A549 (cell line): ENCODE data around the gene SEMA4A.

Source experiments
- CTCF ChIP-seq: fragments of >200 bp; sonication (Bioruptor Twin); formaldehyde crosslinking; IDR thresholded peaks from 3 replicates; pipeline ENCODE4 v1.5.1; 2016
- EP300 ChIP-seq, 2 experiments: fragments of >200 bp; sonication (Bioruptor Twin); formaldehyde crosslinking; IDR thresholded peaks; 2 replicates in 1 of 2; 3 replicates in 1 of 2; pipeline ENCODE4 v1.6.1; 2016 to 2017
- FOXS1 ChIP-seq: fragments of 250-450 bp; sonication (Bioruptor Pico); IDR thresholded peaks from 2 replicates; pipeline ENCODE4 v1.5.0; 2020; ENCODE audit warnings: mild to moderate bottlenecking, moderate library complexity
- JUN ChIP-seq, 2 experiments: fragments of >200 bp; sonication (Bioruptor Twin); formaldehyde crosslinking; IDR thresholded peaks; 2 replicates in 1 of 2; 3 replicates in 1 of 2; pipeline ENCODE4 v1.6.1; 2016 to 2017
- MAZ ChIP-seq: fragments of 150-350 bp; IDR thresholded peaks from 2 replicates; pipeline ENCODE4 v1.6.1; 2014; ENCODE audit warnings: antibody characterized with exemption, low read depth, low read length, borderline replicate concordance
- MYC ChIP-seq: IDR thresholded peaks from 2 replicates; pipeline ENCODE4 v1.6.1; 2012; ENCODE audit warnings: mild to moderate bottlenecking, inconsistent platforms, low read length, improper control_type of control experiment, borderline replicate concordance
- POLR2A ChIP-seq: IDR thresholded peaks from 2 replicates; pipeline ENCODE4 v1.6.1; 2012; ENCODE audit warnings: mild to moderate bottlenecking, low read length
- RAD21 ChIP-seq, 2 experiments: fragments of >200 bp in 1 of 2; sonication (Bioruptor Twin) in 1 of 2; formaldehyde crosslinking in 1 of 2; IDR thresholded peaks in 1 of 2; conservative IDR thresholded peaks in 1 of 2; 2 replicates in 1 of 2; 3 replicates in 1 of 2; pipeline ENCODE4 v1.6.1; 2012 to 2018; ENCODE audit warnings: inconsistent platforms in 1 of 2
- RARB ChIP-seq: fragments of 250-450 bp; sonication (Bioruptor Pico); IDR thresholded peaks from 2 replicates; pipeline ENCODE4 v1.8.0; 2021; ENCODE audit warnings: mild to moderate bottlenecking, moderate library complexity
- RFX5 ChIP-seq: fragments of 450-650 bp; IDR thresholded peaks from 2 replicates; pipeline ENCODE4 v1.7.1; 2014; ENCODE audit warnings: antibody characterized with exemption, mild to moderate bottlenecking, moderate library complexity
- SMC3 ChIP-seq: fragments of >200 bp; sonication (Bioruptor Twin); formaldehyde crosslinking; IDR thresholded peaks from 3 replicates; pipeline ENCODE4 v1.6.1; 2018; ENCODE audit warnings: inconsistent platforms
- USF2 ChIP-seq: fragments of 450-650 bp; IDR thresholded peaks from 2 replicates; pipeline ENCODE4 v1.6.1; 2014; ENCODE audit warnings: antibody characterized with exemption
- ZFP36 ChIP-seq: fragments of 450-650 bp; IDR thresholded peaks from 2 replicates; pipeline ENCODE4 v1.6.1; 2014; ENCODE audit warnings: borderline replicate concordance; ENCODE audit not compliant: partially characterized antibody
- ZSCAN20 ChIP-seq: fragments of 250-450 bp; sonication (Bioruptor Pico); IDR thresholded peaks from 2 replicates; pipeline ENCODE4 v1.8.0; 2022; ENCODE audit warnings: mild to moderate bottlenecking, moderate library complexity

- TF ChIP-seq POLR2A: no peak
- TF ChIP-seq MAZ: no peak
- no peak for TF ChIP-seq CTCF
- TF ChIP-seq ZSCAN20: no peak
- no peak for TF ChIP-seq MYC
- TF ChIP-seq USF2: no peak
- no peak for TF ChIP-seq EP300 (IDR thresholded peaks at IDR 0.05)
- no peak for TF ChIP-seq JUN (IDR thresholded peaks at IDR 0.05)
- TF ChIP-seq FOXS1 (CRISPR knock-in tag): no peak
- no peak for TF ChIP-seq RARB (CRISPR knock-in tag)
- TF ChIP-seq SMC3: no peak
- no peak for TF ChIP-seq RFX5
- TF ChIP-seq ZFP36: no peak
- TF ChIP-seq RAD21 (conservative IDR thresholded peaks at IDR 0.05 in 1 of 2, IDR thresholded peaks at IDR 0.05 in 1 of 2): no peak
Observed at GRCh38 chr1:156135930-156136871, 17.2 kb upstream of the SEMA4A start.
